NCI-H2196 treated with DMSO at 0.1 percent for 48 hours (cell line): ENCODE measurements around the gene QSOX2.

ENCODE experiments used
- DNase-seq: peaks from one replicate; lab custom pipeline; 2025; ENCODE audit not compliant: unreplicated experiment; lab: John Stamatoyannopoulos, UW

The QSOX2 gene

DNA sequence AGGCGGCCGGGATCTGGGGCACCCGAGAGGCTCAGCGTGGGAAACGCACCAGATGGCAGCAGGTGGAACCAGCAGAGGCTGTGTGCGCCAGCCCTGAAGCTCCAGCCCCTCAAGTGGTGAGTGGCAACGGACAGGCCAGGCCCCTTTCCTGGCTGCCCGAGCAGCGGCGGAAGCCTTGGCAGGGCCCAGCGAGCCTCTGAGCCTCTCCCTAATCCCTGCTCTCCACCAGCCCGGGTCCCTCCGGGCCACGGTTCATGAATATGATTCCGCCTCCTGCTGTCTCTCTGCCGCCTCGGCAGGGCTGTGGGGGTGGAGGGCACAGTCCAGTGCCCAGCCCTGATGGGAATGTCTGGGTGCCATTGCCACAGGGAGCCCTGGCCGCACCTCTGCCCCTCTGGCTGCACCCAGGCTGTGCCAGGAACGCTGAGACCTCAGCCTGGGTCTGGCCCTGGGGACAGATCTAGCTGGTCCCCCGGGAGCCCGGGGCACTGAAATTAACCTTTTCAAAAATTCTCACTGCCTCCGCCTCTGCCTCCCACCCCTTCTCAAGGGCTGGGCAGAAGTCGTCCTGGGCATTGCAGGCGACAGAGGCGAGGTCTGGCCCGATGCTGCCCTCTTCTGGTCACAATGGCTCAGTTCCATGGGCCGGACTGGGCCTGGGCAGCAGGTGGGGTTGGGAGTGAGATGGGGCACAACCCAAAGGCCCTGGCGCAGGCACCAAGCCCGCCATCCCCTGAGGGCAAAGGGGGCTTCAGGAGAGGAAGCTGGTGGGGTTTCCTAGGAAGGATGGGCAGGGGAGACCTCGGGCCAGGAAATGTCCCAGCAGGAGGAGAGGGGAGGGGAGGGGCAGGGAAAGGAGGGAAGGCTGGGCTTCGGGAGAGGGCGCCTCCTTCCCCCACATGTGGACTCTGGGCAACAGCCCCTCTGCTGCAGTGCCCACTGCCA is 38.0 kb upstream of the QSOX2 start:
- peak; percentile 70 for DNase-seq

DNA sequence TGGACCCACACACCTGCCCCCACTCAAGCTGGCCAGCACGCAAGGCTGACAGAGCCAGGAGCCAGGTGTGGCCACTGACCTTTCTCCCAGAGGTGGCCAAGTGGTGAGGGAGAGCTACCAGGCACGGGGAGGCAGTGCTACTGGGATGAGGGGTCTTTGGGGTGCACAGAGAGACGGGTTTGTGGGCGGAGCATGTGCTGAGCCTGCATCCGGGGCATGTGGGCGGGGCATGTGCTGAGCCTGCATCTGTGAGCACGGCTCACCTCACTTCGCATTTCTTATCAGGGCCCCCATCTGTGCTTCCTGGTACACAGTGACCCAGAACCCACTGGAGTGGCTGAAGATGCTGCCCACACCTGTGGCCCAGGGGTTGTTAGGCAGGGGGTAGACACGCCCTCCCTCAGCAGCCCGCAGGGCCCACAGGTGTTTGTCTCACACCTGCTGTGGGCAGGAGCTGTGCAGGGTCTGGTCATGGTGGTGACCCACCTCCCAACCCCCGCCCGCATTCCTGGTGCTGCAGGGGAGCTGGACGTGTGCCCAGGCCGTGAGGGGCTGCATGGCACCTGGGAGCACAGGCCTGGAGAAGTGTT is 36.8 kb upstream of the QSOX2 start:
- DNase-seq: no peak

DNA sequence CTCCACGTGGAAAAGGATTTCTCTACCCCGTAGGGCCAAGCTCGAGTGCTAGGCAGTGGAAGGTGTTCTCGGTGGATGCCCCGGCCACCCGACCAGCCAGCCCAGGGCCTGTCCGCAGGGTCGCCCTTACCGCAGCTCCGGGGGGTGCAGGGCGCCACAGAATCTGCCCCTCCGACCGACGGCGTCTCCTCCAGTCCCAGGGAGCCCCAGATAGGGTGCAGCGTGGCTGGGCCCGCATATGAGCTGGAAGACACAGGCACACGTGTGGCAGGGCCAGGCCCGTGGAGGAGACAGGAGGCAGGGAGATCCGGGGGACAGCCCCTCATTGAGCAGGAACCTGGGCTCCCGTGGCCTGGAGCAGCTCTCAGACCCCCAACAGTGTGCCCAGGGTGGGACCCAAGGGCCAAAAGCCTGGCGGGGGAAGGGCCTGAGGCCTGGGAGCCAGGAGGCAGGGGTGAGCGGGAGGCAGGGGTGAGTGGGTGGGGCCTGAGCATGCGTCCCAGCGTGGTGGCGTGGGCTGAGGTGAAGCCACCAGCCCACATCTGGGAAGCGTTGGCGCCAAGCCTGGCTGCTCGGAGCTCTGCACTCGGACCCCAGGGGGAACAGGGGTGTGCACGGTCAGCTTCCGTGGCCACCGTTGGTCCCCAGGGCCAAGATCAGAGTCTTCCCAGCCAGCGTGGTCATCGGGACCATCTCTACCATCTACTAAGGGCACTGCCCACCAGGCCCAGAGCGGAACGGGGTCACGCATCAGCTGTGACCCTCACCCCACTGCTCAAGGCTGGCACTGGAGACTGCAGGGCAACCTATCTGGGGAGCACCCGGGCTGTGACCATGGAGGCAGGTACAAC is 36.0 kb upstream of the QSOX2 start:
- DNase-seq: no peak

DNA sequence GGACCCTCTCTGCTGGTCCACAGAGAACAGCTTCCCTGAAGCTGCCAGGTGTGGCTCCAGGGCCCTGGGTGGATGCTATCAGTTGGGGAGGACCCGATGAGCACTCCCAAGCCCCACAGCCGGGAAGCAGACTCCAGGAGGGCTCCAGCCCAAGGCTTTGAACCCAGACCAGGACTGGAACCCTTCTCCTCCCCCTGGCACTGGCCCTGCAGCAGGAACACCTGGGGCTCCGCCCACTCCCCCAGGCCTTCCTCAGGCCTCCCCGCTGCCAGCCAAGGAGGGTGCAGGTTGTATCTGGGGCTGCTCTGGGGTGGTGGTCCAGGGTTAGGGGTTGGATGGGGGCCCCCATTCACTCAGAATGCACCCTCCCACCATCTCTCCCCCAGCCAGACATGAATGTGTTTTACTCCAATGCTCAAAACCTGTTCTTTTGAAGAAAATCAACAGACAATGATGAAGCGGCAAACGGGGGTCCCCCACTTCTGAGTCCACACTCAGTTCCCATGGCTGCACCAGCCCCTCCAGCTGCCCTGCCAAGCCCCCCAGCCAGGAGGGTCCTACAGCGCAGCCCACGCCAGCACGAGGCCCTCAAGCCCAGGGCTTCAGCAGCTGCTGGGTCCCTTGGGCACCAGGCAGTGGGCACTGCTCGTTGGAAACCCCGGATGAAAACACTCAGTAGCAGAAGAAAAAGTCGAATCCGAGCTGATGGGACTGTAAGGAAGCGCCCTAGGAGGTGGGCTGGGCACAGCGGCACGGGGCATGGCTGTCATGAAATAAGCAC is 35.1 kb upstream of the QSOX2 start:
- no peak for DNase-seq

DNA sequence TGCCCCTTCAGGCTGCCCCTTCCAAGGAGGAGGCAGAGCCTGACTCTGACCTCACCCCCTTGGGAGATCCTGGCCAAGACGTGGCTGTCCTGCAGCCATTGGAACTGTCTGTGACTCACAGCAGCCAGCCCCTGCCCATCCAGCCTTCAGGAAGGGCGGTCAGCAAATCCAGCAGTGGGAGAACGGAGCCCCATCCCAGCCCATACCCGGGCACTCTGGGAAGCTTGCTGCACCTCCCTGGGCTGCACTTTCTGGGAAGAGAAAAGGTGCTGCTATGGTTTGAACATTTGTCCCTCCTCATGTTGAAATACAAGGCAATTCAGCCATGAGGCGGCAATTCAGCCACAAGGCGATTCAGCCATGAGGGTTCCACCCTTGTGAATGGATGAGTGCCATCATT is 33.9 kb upstream of the QSOX2 start:
- no peak for DNase-seq

DNA sequence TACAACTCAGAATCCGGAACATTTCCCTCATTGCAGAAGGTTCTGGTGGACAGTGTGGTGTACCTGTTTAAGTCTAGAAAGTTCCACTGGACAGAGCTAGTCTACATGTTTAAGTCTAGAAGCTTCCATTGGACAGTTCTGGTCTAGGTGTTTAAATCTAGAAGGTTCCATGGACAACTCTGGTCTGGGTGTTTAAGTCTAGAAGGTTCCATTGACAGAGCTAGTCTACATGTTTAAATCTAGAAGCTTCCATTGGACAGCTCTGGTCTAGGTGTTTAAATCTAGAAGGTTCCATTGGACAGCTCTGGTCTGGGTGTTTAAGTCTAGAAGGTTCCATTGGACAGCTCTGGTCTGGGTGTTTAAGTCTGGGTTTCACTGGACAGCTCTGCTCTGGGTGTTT is 33.3 kb upstream of the QSOX2 start:
- no peak for DNase-seq

DNA sequence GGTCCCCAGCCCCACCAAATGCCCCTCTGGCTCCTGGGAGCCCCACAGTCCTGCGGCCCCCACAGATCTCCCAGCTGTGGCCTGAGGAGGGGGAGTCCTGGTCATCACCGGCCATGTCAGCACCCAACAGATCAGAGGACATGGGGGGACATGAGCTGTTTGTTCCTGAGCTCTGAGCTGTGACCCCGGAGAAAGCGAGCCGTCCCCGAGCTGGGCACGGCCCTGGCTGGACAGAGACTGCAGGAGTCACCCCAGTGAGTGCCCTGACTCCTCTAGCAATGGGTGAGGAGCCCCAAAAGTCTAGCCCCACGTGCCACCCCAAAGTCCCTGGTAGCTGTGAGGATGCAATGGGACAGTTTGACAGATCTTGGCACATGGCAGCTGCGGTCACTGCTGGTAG is 32.6 kb upstream of the QSOX2 start:
- no peak for DNase-seq

DNA sequence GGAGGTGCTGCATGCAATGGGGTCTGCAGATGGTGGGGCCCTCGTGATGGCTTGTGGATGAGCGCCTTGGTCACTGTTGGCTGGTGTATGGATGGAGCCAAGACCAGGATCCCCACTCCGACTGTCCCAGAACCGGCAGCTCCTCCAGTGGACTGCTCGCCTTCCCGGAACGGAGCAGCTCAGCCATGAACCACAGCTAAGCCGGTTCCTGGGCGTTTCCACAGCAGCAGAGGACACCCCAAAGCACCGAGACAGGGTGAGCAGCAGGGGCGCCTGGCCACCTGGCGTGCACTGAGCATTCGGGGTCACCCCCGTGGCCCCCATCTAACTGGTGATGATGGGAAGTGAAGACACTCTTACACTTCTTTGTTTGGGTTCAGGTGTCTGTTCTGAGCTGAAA is 32.1 kb upstream of the QSOX2 start:
- DNase-seq: no peak

DNA sequence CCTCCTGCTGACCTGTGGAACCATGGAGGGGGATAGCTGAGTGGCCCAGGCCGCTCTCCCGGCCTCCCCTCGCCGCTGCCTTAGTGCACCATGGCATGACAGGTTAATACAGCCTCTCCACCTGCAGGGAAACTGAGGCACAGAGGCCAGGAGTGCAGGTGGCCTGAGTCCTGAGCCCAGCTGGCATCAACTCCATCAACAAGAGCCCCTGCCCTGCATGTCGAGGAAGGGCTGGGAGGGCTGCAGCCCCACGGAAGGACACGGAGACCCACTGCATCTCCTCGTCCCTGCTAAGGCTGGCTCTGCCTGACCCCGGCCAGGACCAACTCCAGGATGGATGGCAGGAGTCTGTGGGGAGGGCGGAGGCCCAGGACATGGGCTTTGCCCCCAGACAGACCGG is 31.1 kb upstream of the QSOX2 start:
- no peak for DNase-seq

DNA sequence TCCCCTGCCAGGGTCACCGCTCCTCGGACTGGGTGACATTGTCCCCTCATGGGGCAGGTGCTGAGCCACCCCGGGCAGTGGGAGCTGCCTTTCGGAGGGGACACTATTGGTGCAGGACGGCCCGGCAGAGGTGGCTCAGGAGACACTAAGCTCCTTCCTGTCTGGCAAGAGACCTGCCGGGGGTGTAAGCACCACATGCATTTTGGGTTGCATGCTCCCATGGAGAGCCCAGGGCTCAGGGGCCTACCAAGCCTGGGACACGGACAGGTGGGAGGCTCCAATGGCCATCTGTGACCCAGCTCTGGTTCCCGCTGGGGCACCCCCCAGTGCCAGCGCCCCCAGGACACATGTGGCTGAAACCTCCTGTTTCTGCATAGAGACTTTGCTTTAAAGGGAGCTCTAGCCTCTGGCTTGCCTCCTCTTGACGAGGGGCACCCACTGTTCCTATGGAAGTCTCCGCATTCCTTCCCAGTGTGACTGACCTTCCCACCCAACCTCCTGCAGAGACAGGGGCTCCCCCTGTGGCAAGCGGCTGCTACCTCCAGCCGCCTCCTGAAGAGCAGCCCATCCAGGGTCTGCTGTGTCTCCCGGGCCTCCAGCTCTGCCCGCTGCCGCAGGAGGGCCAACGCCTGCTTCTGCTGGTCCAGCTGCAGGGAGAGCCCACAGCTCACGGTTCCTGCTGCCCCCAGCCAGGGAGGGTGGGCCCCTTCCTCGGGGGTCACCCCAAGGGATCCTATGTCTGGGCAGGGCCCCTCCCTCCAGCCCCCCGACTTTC is 30.2 kb upstream of the QSOX2 start:
- DNase-seq: no peak

DNA sequence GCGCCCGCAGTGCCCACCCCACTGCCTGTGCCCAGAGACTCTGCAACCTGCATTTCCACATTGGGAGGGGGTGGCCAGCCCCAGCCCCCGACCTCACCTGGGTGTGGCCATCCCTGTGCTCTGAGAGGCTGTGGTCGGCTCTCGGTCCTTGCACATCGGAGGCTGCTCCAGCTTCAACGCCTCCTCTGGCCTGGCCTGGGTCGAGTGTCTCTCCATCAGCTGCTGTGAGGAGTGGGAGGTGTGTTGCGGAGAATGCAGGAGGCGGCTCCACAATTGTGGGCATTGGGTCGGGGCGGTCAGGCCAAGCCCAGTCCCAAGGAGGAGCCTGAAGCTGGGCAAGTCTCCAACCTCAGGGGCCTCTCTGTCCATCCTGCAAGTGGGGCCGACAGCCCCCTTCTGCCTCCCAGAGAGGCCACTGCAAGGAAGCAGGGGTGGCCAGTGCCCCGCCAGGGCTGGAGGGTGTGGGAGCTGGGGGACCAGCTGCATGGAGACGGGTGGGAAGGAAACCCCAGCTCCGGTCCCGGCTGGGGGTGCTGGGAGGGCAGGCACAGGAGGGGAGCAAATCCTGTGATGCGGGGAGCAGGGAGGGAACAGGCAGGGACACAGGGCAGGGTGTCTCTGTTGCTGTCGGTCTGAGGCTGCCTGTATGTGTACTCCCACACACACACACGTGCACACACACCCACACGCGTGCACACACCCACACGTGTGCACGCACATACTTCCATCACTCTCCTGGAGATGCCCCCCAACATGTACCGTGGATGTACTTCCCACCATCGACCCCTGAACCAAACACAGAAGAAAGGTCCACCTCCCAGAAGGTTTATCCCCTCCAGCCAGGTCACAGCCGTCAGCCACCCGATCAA is 29.4 kb upstream of the QSOX2 start:
- no peak for DNase-seq

DNA sequence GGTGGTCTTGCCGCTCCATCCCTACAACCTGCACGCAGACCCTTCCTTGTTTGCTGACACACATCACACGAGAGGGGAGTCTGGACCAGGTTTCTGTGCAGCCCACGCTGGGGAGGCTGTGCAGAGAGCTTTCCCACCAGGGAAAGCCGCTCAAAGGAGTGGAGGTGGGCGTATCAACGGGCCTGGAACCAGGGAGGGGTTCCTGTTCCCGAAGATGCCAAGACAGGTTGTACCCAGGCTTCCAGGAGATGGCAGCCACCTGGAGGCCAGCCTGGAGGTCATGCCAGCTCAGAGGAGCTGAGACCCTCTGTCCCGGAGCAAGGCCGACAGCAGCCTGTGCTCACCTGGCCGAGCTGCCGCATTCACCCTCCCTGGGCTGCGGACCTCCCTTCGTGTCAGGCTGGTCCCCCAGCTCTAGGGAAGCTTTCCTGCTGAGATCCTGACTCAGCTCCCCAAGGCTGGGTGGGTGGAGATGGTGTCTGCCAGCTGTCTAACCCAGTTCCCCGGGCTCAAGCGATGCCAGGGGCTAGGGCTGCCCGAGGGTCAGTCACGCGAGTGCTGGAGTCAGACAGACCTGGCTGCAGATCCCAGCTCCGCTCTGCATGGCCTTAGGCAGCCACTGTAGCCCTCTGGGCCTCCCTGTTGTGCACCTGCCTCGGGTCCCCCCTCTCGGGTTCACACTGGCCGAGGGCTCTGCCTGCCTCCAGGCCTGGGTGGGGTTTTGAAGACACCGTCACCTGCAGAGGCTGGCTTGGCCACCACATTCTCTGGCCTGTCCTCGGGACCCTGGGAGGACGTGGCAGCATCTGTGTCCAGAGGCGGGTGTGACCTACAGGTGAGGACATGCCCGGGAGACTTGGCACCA is 28.5 kb upstream of the QSOX2 start:
- DNase-seq: no peak

DNA sequence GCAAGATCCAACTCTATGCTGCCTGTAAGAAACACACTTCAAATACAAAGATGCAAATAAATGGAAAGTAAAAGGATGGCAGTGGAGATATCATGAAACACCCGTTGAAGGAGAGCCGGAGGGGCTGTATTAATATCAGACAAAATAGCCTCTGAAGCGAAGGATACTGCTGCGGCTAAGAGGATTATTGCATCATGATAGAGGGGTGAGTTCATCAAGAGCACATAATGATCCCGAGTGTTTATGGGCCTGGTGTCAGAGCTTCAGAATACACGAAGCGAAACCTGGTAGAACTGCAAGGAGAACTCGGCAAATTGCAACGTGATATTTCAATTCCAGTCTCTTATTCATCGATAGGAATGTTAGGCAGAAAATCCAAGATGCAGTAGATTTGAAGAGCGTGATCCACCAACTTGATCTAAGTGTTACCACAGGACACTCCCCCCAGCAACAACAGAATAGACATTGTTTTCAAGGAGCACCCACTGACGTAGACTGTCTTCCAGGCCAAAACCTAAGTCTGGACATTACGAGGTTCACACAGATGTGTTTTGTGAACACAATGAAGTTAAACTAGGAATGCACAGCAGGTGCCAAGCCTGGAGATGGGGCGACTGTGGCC is 27.7 kb upstream of the QSOX2 start:
- no peak for DNase-seq

DNA sequence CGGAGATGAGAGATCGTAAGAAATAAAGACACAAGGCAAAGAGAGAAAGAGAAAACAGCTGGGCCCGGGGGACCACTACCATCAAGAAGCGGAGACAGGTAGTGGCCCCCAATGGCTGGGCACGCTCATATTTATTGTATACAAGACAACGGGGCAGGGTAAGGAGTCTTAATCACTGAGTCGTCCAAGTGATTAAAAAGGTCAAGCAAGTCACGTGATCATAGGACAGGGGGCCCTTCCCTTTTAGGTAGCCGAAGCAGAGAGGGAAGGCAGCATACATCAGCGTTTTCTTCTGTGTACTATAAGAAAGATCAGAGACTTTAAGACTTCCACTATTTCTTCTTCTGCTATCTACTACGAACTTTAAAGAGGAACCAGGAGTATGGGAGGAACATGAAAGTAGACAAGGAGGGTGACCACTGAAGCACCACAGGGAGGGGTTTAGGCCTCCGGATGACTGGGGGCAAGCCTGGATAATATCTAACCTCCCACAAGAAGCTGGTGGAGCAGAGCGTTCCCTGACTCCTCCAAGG is 24.6 kb upstream of the QSOX2 start:
- DNase-seq: no peak

DNA sequence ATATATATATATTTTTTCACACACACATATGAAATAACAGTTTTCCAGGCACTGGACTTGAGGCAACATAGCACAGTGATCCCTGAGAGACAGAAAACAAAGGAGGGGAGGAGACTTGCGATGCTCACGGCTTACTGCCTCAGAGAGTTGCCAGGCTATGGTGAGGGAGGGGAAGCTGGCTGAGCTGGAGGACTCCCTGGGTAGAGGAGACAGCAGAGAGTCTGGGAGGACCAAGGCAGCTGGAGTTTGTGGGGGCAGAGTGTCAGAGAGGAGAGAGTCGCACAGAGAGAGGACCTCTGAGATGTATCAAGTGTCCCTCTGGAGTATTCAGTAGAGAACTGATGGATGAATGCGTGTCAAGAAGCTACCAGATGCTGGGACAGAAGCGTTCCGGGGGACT is 23.1 kb upstream of the QSOX2 start:
- DNase-seq: no peak

DNA sequence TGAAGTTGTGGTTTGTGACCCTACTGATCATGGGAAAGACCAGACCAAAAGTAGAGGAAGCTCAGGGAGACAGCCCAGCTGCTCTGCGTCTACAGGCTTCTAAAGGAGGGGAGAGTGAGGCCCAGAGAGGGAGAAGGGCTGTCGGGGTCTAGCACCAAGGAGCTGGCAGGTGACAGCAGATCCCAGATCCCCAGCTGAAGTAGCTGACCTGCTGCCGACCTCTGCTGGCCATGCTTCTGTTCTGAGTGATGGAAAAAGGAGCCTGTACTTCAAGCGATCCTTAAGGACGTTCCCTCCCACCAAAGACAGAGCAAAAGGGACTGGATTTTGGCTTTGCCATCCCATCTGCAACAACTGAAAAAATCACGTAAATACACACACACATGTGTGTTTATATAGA is 22.7 kb upstream of the QSOX2 start:
- no peak for DNase-seq

DNA sequence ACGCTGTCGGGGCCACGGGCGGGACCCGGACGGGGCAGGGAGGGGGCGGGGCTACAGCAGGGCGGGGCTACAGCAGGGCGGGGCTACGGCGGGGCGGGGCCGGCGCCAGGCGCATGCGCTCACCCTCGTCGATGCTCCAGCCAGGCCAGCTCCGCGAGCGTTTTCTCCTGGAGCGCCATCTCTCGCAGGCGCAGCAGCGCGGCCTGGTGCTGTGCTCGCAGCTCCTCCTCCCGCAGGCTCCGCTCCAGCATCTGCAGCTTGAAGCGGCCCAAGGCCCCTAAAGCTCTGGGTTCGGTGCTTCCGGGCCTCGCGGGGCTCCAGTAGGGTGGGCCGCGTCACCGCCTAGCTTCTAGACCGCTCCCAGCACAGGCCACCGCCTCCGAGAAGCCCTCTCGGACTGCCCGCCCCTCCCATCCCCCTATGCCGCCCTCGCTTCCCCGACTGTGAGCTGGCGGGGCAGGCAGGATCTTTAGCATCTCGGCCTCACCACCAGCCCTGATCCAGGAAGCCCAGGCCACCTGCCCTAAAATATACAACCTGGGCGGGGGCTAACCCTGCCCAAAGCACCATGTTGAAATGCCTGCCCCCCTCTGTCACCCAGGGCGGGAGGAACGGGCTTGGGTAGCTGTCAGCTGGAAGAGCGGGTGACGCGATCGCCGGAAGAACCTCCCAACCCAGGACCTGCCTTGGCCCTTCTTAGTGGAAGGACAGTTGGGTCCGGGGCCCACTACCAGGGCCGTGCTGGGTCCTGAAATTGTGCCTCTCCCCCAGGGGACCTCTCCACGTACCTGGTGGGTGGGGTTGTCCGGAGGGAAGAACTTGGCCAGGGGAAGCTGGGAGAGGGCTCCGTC is 21.9 kb upstream of the QSOX2 start:
- peak; percentile 78 for DNase-seq
